GM18909 (cell line): ENCODE results near the gene C6orf120.

Experiments
- ATAC-seq: cut with Tn5 transposase; IDR thresholded peaks from one replicate; pipeline ENCODE4 v1.9.1; 2021; ENCODE audit warnings: mild to moderate bottlenecking; ENCODE audit not compliant: unreplicated experiment, poor library complexity

C6orf120 gene

DNA sequence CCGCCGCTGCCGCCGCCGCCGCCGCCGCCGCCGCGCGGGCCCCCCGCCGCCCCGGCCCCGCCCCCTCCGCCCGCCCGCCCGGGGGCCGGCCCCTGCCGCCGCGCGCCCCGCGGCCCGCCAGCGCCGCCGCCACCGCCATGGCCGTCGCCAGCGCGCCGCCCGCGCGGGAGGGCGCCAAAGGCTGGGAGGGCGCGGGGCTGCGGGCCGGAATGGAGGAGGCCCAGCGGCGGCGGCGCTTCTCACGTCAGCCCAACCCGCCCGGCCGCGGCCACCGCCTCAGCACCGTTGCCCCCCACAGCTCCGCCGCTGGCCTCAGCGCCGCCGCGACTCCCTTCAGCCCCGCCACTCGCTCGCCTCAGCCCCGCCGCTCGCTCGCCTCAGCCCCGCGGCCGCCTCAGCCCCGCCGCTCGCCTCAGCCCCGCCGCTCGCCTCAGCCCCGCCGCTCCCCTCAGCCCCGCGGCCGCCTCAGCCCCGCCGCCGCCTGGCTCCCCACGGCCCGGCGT, 22.1 kb downstream of the C6orf120 start:
- peak; percentile 32 for ATAC-seq

DNA sequence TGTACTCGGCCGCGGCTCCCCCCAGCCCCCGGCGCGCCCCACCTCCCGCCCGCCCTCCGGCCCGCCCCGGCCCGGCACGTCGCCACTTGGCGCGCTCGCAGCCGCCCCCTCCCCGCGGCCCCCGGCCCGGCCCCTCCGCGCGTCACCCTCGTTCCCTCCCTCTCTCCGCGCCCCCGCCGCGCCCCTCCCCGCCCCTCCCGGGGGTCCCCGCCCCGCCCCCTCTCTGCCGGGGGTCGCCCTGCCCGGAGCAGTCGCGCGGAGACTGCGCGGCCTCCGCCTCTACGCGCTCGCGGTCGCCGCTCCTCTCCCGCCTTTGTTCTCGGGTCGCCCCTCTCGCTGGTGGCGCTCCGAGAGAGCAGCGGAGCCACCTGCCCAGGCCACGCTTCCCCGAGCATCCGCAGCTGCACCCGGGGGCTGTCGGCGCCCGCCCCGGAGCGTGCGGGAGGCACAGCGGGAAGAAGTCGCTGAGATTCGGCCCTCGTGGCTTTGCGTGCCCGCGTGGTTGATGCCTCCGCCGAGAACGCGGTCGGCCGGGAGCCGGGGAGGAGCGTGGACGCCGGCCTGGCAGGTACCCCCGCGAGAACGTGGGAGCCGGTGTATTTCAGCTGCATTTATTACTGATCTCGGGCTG, 22.7 kb downstream of the C6orf120 start, which contains the start of gene PHF10:
TSS of gene PHF10 (minus strand) at position 7 of the 631 bp plus-strand sequence. CDS start 569 bp downstream, outside the sequence.
- peak; percentile 45 for ATAC-seq

DNA sequence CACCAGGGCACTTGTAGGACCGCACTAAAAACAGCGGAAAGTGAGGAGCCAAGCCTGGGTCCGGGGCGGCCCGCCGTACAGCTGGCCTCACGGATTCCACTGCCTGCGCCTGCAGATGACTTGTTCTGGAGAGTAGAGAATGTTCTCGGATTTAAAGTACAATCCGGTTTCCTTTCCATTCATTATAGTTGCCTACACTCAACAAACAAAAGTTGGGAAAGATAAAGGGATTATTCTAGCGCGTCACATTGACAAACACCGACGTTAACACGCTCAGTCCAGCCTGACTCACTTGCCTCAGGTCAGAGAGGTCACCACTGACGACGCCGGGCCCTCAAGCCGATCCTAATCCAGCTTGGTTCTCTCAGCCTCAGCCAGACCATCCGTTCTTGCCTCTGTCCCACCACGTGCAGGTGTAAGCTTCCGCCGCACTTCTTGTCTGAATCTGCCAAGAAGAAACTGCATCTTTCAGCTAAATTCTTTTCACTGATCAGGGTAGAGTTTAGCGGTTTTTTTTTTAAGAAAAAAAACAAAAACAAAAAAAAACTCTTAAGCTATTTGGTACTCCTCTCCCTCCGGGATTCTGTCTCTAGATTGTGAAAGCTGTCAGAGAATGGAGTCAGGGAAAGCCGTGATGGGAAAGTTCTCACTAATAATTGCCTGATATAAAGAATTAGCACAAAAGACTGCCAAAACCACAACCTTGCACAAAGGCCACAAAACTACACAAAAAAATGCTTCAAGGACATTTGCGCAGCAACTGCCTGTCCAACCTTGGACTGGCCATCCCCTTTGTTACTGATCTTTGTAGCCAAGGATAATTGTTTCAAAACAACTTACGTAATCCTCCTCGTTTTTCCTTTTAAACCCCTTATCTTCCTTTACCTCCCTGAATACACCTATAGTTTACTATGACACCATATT, 23.5 kb downstream of the C6orf120 start:
- peak; percentile 11 for ATAC-seq

DNA sequence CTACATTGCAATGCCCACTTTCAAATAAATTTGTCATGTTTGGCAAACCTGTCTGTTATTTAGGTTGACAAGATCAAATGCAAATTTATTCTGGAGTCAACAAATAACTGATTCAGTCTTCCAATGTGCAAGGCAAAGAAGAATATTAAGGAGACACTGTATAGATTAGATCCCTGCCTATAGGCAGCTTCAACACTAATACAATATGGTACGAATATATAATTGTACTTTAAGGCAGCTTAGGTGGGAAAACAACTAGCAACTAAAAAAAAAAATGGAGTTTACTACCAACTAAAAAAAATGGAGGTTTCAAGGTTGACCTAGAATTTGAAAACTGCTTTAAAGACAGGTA, 24.1 kb downstream of the C6orf120 start:
- ATAC-seq = no peak

DNA sequence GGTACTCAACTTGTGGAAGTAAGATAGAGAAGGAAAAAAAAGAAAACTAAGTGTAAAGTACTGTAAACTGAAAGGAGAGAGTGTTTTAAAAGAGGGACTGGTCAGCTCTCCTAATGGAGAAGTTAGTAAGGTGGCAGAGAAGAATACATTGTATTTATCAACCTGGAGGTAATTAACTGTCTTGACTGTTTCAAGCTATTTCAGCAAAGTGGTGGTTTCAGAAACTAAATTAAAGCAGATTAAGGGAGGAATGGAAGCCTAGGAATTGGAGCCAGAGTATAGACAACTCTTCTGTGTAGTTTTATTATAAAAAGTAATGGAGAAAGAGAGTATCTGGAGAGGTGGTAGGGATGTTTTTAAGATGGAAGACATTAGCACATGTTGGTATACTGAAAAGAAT, 25.0 kb downstream of the C6orf120 start:
- no peak for ATAC-seq

DNA sequence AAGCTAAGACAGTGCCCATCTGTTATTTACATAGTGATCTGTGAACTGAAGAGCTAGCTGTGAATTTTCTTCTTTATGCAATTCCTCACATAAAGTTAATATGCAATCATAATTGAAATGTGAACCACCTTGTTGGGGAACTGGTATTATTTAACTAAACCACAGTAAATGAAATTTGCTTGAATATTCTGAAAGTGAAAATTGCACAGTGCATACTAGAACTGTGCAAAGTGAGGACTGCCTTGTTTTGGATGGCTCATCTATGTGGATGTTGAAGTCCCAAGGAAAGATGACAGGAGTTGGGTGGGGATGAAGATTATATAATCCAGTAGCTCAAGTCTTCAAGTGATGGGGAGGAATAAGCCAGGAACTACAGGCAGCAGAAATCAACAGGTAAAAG, 28.0 kb downstream of the C6orf120 start:
- ATAC-seq = no peak

DNA sequence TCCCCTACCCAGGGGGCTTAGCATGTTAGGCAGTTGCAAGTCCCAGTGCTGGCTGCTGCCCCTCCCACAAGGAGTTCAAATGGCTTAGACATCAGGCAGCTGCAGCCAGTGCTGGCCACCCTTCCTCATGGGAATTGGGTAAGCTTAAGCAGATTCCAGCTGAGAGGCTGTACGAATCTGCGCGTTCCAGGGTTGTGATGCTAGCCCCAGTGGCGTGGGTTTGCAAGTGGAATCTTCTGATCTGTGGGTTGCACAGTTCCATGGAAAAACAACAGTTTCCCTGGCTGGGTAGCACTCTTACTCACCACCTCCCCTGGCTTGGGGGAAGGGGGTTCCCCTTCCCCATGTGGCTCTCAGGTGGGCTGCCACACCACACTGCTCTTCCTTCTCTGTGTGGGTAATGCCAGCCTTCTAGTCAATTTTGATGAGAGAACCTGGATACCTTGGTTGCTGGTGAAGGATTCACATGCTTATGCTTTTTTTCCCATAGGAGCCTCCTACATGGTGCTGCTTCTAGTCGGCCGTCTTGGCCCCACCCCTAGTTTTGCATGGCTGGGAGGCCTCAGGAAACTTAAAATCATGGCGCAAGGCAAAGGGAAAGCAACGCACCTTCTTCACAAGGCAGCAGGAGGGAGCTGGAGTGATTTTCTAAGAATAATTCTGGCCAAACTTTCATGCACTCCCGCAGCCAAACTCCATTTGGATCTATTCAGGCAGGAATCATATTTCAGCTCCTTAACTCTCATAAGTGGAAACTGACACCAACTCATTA, 36.5 kb downstream of the C6orf120 start:
- no peak for ATAC-seq

DNA sequence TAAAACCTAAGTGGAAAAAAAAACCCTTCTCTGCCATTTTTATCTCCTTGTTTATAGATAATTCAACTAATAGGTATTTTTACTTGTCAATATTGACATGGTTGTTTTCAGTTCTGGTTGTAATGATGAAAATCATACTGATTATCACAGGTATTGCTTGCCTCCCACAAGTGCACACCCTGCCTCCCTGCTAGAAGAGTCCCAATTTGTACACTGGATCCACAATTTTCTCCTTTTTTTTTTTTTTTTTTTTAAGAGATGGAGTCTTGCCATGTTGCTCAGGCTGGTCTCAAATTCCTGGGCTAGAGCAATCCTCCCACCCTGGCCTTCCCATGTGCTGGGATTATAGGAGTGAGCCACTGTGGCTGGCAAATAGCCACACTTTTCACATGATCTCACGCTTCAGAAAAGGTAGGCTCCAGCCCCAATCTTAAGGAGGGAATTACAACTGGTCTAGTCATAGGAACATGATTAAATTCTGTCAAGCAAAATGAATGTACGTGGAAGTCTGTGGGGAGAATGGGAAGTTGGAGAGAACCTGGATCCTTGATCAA, 37.1 kb downstream of the C6orf120 start:
- ATAC-seq = no peak

DNA sequence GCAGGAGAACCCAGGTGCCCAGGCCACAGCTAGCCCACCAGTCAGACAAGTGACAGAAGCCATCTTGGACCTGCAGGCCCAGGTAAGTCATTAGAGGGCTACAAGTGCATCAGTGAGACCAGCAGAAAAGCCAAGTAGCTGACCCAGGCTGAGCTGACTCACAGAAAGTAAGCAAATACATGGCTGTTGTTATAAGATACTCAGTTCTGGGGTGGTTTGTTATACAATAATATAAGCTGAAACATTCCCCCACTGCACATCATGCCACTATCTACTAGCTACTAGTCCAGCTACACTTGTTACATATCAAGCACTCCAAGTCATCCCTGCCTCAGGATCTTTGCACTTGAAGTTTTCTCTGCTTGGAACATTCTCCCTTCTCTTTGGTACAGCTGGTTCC, 39.4 kb downstream of the C6orf120 start:
- no peak for ATAC-seq

DNA sequence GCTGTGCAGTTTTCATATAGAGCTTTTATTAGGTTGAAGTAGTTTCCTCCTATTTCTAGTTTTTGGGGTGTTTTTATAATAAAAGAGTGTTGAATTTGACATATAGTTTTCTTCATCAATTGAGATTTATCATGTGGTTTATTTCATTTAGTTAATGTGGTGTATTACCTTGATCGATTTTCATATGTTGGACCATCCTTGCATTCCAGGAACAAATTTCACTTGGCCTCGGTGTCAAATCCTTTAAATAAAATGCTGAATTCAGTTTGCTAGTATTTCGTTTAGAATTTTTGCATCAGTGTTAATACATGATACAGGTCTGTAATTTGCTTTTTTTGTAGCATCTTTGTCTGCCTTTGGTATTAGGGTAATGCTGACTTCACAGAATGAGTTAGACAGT, 43.5 kb downstream of the C6orf120 start:
- ATAC-seq = no peak

DNA sequence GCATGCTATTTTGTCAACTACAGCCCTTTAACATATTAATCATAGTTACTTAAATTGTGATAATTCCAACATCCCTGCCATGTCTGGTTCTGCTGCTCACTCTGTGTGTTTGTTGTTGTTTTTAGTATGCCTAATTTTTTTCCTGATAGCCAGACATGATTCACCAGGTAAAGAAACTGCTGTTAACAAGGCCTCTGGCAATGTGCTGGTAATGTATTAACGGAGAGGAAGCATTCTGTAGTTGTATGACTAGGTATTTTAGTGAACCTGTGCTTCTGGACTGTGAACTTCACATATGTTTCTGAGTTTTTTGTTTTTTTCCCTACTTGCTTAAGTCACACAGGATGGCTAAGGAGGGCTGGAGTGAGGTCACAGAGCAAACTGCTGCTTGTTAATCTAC, 44.6 kb downstream of the C6orf120 start:
- no peak for ATAC-seq

DNA sequence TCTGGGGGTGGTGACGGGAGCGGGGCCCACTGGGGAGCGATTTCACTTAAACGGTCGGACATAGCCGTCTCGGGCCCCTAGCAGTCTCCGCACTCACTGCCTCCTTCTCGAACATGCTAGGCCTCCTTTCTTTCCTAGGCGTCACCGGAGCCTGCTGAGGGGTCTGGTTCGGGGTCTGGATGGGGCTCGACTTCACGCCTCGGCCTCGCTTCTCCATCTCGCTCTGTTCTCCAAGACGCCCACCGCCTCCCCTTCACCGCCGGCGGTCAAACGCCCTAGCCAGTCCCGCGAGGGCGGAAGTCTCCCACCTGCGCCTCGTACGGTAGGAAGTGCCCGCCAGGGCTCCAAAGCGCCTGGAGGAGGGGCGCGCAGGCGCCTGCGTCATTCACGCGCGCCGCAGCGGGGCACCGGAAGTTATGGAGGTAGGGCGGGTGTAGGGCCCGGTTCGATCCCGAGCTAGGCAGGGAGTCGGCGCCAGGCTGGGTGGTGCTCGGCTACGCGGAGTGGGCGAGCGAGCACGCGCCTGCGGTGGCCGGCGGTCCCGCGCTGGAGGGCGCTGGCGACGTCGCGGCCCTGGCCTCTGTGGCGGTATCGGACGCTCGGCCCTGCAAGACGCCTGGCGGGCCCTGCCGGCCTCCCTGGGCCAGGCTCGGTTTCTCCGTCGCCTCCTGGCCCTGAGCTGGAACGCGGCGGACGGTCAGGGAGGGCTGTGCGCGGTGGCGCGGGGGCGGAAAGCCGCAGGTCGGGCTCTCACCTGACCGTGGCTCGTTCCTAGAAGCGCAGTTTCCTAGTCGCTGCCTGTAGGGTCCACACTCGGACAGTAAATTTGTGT, 49.5 kb downstream of the C6orf120 start, which contains the start of the genes DYNLT2 and ERMARD:
TSS of gene DYNLT2 (minus strand) at position 331 of the 832 bp plus-strand sequence. CDS start at position 217, 114 bp downstream.
TSS of gene ERMARD (plus strand) at position 381 of the 832 bp plus-strand sequence. CDS start at position 417, 36 bp downstream.
- peak; percentile 97 for ATAC-seq

DNA sequence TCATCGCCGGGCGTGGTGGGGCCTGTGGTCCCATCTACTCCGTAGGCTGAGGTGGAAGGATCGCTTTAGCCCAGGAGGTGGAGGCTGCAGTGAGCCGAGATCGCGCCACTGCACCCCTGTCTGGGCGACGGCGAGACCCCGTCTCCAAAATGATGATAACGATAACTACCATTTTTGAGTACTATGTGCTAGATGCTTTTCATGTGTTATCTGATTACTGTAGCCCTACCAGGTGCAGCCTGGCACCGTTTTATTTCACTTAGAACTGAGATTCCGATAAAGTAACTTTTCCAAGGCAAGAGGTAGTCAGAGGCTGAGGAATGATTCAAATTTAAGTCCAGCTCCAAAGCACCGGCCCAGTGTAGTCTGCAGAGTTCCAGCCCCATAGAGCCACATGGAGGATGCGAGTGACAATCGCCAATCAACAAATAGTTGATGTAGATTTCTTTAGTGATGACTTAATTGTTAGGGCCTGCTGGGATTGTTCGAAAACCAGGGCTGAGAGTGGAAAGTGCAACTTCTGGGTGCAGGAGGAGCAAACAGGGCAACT, 50.2 kb downstream of the C6orf120 start:
- ATAC-seq = no peak
